KMS-11 (cell line): ENCODE results near the gene GLP2R.

ENCODE experiments used
- H2AFZ ChIP-seq: fragments of 200-600 bp; sonication (generic); 2 replicates; pipeline ENCODE4 v1.6.1; 2016; ENCODE audit warnings: antibody characterized with exemption, mixed run types, low read depth
- H3K27ac ChIP-seq: fragments of 200-600 bp; sonication (generic); 2 replicates; pipeline ENCODE4 v1.6.1; 2016; ENCODE audit warnings: mild to moderate bottlenecking, mixed run types
- H3K27me3 ChIP-seq: fragments of 200-600 bp; sonication (generic); 2 replicates; pipeline ENCODE4 v1.6.1; 2017; ENCODE audit warnings: mild to moderate bottlenecking, low read depth, mixed run types, moderate library complexity; ENCODE audit not compliant: insufficient read depth
- H3K36me3 ChIP-seq: fragments of 200-600 bp; sonication (generic); 2 replicates; pipeline ENCODE4 v1.6.1; 2017; ENCODE audit warnings: mild to moderate bottlenecking, mixed run types; ENCODE audit not compliant: insufficient read depth
- H3K4me1 ChIP-seq: fragments of 200-600 bp; sonication (generic); 2 replicates; pipeline ENCODE4 v1.6.1; 2016; ENCODE audit warnings: mild to moderate bottlenecking, low read depth, mixed run types; ENCODE audit not compliant: poor library complexity, severe bottlenecking
- H3K4me2 ChIP-seq: fragments of 200-600 bp; sonication (generic); 2 replicates; pipeline ENCODE4 v1.7.0; 2016; ENCODE audit warnings: mild to moderate bottlenecking, mixed run types
- H3K4me3 ChIP-seq: fragments of 200-600 bp; sonication (generic); IDR thresholded peaks from 2 replicates; pipeline ENCODE4 v1.6.1; 2017; ENCODE audit warnings: low read depth, low read length, mixed read lengths; ENCODE audit not compliant: insufficient read depth
- H3K79me2 ChIP-seq: fragments of 200-600 bp; sonication (generic); 2 replicates; pipeline ENCODE4 v1.6.1; 2016; ENCODE audit warnings: low read depth, mixed run types; ENCODE audit not compliant: insufficient read depth
- H3K9ac ChIP-seq: fragments of 200-600 bp; sonication (generic); 2 replicates; pipeline ENCODE4 v1.6.1; 2016; ENCODE audit warnings: mild to moderate bottlenecking, mixed run types
- H4K20me1 ChIP-seq: fragments of 200-600 bp; sonication (generic); 2 replicates; pipeline ENCODE4 v1.6.1; 2016; ENCODE audit warnings: mild to moderate bottlenecking, mixed run types; ENCODE audit not compliant: insufficient read depth
- TF ChIP-seq, protein P1 (sequence below): fragments of 200-600 bp; sonication (generic); conservative IDR thresholded peaks from 2 replicates; pipeline ENCODE4 v1.6.1; 2017; ENCODE audit warnings: low read depth, mild to moderate bottlenecking, antibody characterized with exemption, low read length, moderate library complexity, mixed read lengths

GLP2R gene

DNA sequence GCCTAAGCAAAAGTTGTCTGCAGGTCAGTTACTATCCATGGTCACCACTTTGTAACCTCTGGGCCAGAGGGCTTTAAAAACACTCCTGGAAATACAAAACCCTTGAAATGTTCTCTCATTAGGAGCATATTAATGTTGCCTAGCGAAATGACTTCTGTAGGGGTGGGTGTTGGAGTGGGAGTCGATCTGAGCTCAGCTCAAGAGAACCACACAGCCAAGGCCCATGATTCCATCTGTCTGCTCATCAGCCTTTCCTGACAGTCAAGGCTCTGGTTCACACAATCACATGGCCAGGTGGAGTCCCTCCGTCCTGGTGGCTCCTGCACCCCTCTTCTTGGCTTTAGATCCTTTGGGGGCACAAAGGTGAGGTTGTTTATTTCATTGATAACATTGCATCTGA, 52.6 kb downstream of the GLP2R start:
- TF ChIP-seq, protein P1, sequence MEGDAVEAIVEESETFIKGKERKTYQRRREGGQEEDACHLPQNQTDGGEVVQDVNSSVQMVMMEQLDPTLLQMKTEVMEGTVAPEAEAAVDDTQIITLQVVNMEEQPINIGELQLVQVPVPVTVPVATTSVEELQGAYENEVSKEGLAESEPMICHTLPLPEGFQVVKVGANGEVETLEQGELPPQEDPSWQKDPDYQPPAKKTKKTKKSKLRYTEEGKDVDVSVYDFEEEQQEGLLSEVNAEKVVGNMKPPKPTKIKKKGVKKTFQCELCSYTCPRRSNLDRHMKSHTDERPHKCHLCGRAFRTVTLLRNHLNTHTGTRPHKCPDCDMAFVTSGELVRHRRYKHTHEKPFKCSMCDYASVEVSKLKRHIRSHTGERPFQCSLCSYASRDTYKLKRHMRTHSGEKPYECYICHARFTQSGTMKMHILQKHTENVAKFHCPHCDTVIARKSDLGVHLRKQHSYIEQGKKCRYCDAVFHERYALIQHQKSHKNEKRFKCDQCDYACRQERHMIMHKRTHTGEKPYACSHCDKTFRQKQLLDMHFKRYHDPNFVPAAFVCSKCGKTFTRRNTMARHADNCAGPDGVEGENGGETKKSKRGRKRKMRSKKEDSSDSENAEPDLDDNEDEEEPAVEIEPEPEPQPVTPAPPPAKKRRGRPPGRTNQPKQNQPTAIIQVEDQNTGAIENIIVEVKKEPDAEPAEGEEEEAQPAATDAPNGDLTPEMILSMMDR = no peak
- Histone ChIP-seq H3K4me1 (no peaks in the 10 kb centered on the region), H4K20me1 (no peaks in the 10 kb centered on the region), H3K9ac (no peak overlapping the region), H3K79me2 (no peaks in the 10 kb centered on the region), H3K36me3 (no peaks in the 10 kb centered on the region), H2AFZ (no peak overlapping the region), H3K27me3 (no peaks in the 10 kb centered on the region), H3K27ac (no peak overlapping the region), H3K4me3 (no peak overlapping the region), H3K4me2 (no peak overlapping the region)

DNA sequence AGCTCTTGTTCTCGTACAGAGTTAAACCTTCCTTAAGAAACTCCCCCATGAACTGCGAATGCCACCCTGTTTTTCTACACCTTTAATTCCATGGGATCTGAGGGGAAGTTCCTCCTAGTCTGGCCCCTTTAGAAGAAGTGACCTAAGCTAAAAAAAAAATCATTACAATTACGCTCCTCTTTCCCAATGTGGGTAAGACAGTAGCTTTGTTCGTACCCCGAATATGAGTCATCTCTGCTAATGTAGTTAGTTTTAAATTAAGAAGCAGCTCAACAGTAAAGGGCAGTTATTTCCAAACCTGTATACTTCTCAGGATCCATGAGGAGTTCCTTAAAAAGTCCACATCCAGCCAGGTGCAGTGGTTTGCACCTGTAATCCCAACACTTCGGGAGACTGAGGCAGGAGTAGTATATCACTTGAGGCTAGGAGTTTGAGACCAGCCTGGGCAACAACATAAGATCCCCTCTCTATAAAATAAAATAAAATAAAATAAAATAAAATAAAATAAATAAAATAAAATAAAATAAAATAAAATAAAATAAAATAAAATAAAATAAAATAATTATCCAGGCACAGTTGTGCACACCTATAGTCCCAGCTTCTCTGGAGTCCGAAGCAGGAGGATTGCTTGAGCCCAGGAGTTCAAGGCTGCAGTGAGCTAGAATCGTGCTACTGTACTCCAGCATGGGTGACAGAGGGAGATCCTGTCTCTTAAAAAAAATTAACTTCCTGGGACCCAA, 53.2 kb downstream of the GLP2R start:
- Histone ChIP-seq H3K4me3 (no peak overlapping the region), H3K4me1 (no peaks in the 10 kb centered on the region)

DNA sequence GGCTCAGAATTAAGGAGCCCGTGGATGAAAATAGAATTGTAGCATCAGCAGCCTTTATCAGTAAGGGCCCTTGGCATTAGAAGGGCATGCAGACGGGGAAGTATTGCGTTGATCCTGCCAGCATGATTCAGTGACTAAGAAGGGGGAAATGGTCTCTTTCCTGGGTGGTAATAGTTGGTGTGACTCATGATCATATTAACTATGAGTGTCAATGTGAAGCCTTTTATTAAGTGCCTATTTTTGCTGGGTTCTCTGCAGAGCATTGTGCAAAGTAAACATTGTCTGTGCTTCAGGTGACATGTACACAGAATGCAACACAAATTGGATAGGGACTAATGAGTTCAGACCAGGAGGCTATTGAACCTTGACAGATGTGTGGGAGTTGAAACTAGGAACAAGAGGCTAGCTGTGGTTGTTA, 54.9 kb downstream of the GLP2R start:
- H3K27me3 ChIP-seq = no peaks in the 10 kb centered on the region
- no peaks in the 10 kb centered on the region for H3K4me1 ChIP-seq
- no peak overlapping the region for H2AFZ ChIP-seq
- no peak overlapping the region for H3K4me2 ChIP-seq
- H4K20me1 ChIP-seq = no peaks in the 10 kb centered on the region
- no peaks in the 10 kb centered on the region for H3K36me3 ChIP-seq
- H3K27ac ChIP-seq = no peak overlapping the region
- TF ChIP-seq, protein P1 = no peak
- no peak overlapping the region for H3K4me3 ChIP-seq
- no peak overlapping the region for H3K9ac ChIP-seq
- H3K79me2 ChIP-seq = no peaks in the 10 kb centered on the region

More for the DNA sequence above, 53.2 kb downstream of the GLP2R start:
- Histone ChIP-seq H3K27ac (no peak overlapping the region), H3K79me2 (no peaks in the 10 kb centered on the region), H4K20me1 (no peaks in the 10 kb centered on the region), H3K27me3 (no peaks in the 10 kb centered on the region), H3K4me2 (no peak overlapping the region), H2AFZ (no peak overlapping the region), H3K9ac (no peak overlapping the region), H3K36me3 (no peaks in the 10 kb centered on the region)
- TF ChIP-seq, protein P1 = no peak

DNA sequence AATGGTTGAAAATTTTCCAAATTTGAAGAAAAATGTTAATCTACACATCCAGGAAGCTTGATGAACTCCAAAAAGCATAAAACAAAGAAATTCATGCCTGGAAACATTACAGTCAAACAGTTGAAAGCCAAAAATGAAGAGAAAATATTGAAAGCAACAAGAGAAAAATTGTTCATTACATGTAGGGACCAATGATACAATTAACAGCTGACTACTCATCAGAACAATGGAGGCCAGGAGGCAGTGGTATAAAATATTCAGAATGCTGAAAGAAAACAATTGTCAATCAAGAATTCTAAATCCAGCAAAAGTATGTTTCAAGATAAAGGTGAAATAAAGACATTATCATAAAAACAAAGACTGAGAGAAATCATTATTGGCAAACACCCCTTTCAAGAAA, 57.7 kb downstream of the GLP2R start:
- Histone ChIP-seq H3K4me1 (no peaks in the 10 kb centered on the region), H3K4me2 (no peak overlapping the region), H3K27ac (no peak overlapping the region), H4K20me1 (no peaks in the 10 kb centered on the region), H3K36me3 (no peaks in the 10 kb centered on the region), H3K27me3 (no peaks in the 10 kb centered on the region), H3K9ac (no peak overlapping the region), H3K4me3 (no peak overlapping the region), H2AFZ (no peak overlapping the region), H3K79me2 (no peaks in the 10 kb centered on the region)
- TF ChIP-seq, protein P1 = no peak
